ENCODE data around the gene VPS26A. TPM values are rescaled to one million over a fixed set of nuclear protein-coding genes. Genes with fewer than 3 reads are reported as not detected.

Gene VPS26A
- total RNA-seq, 1 donor from 2014 or later: 56.2 TPM

DNA sequence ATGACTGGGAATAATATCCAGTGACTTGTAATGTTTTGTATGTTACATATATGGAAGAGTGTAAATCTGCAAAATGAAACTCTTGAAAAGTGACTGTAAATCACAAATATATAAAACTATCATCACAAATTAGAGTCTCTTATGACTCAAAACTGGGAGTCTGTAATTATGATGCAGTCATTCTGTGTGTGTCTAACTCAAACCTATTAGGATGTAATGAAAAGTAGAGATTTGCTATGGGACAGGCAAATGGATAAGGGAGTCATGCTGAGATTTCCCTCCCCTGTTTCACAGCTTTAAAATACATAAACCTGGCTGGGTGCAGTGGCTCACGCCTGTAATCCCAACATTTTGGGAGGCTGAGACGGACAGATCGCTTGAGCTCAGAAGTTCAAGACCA is 87.5 kb downstream of the VPS26A start:
- H3K36me3 Mint-ChIP-seq (ENCODE audit: low read depth, unreplicated experiment): peaks cover 16% of the 10 kb centered on the region
- TF ChIP-seq, protein P1, sequence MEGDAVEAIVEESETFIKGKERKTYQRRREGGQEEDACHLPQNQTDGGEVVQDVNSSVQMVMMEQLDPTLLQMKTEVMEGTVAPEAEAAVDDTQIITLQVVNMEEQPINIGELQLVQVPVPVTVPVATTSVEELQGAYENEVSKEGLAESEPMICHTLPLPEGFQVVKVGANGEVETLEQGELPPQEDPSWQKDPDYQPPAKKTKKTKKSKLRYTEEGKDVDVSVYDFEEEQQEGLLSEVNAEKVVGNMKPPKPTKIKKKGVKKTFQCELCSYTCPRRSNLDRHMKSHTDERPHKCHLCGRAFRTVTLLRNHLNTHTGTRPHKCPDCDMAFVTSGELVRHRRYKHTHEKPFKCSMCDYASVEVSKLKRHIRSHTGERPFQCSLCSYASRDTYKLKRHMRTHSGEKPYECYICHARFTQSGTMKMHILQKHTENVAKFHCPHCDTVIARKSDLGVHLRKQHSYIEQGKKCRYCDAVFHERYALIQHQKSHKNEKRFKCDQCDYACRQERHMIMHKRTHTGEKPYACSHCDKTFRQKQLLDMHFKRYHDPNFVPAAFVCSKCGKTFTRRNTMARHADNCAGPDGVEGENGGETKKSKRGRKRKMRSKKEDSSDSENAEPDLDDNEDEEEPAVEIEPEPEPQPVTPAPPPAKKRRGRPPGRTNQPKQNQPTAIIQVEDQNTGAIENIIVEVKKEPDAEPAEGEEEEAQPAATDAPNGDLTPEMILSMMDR (IDR thresholded peaks at IDR 0.05; ENCODE audit: unreplicated experiment): no peak
- H3K27me3 Mint-ChIP-seq (ENCODE audit: unreplicated experiment): peaks cover 3% of the 10 kb centered on the region
- H3K27ac Mint-ChIP-seq (ENCODE audit: unreplicated experiment): no peak overlapping the region
- peaks cover 21% of the 10 kb centered on the region for H3K4me1 Mint-ChIP-seq (ENCODE audit: unreplicated experiment)
- H3K9me3 Mint-ChIP-seq (ENCODE audit: unreplicated experiment): no peaks in the 10 kb centered on the region
- no peak for DNase-seq (ENCODE audit: low spot score)
- no peak overlapping the region for H3K4me3 Mint-ChIP-seq (ENCODE audit: unreplicated experiment)

DNA sequence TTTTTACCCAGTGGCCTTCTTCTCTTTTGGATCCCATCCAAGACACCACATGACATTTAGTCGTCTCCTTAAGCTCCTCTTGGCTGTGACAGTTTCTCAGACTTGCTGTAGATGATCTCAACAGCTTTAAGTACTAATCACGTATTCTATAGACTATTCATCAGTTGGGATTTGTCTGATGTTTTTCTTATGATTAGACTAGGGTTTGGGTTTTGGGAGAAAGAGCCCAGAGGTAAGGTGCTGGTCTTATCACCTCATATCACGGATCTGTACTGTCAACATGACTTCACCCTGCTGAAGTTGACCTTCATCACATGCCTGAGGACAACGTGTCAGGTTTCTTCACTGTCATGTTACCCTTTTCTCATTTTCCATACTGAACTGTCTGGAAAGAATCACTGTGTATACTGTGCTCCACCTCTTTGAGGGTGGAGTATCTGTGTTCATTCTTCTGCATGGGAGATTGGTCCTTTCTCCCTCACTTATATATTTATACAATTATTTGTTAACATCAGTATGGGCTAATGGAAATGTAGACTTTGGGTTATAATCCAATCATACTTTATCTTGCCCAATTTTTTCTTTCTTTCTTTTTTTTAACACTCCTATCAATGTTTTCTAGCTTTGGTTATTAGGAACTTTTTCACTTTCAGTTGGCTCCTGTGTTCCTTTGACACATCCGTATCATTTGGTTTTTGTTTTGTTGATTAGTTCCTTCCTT is 89.8 kb downstream of the VPS26A start:
- no peaks in the 10 kb centered on the region for H3K9me3 Mint-ChIP-seq (ENCODE audit: unreplicated experiment)
- peaks cover 8% of the 10 kb centered on the region for H3K27me3 Mint-ChIP-seq (ENCODE audit: unreplicated experiment)
- peaks cover 4% of the 10 kb centered on the region for H3K36me3 Mint-ChIP-seq (ENCODE audit: low read depth, unreplicated experiment)
- peaks cover 21% of the 10 kb centered on the region for H3K4me1 Mint-ChIP-seq (ENCODE audit: unreplicated experiment)
- TF ChIP-seq, protein P1 (IDR thresholded peaks at IDR 0.05; ENCODE audit: unreplicated experiment): no peak
- no peak overlapping the region for H3K4me3 Mint-ChIP-seq (ENCODE audit: unreplicated experiment)
- DNase-seq (ENCODE audit: low spot score): no peak
- no peak overlapping the region for H3K27ac Mint-ChIP-seq (ENCODE audit: unreplicated experiment)

DNA sequence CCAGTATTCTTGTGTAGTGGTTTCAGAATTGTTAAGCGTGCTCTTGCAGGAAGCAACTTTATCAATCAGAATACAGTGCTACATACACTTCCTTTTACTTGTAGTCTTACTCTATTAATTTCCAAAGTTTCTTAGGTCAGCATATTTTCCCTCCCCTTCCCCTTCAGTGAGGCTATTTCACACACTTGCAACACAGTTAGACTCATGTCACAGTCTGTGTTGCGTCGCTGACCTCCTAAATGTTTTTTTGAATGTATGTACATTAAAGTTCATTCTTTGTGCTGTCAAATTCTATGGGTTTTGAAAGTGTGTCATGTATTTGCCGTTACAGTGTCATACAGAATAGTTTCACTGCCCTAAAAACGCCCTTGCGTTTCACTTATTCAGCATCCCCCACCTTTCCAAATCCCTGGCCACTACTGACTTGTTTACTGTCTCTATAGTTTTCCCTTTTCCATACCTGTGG is 90.7 kb downstream of the VPS26A start:
- Mint-ChIP-seq H3K4me3 (ENCODE audit: unreplicated experiment) (no peak overlapping the region), H3K36me3 (ENCODE audit: low read depth, unreplicated experiment) (no peaks in the 10 kb centered on the region), H3K27ac (ENCODE audit: unreplicated experiment) (no peak overlapping the region), H3K9me3 (ENCODE audit: unreplicated experiment) (no peaks in the 10 kb centered on the region), H3K4me1 (ENCODE audit: unreplicated experiment) (peaks cover 21% of the 10 kb centered on the region), H3K27me3 (ENCODE audit: unreplicated experiment) (peaks cover 8% of the 10 kb centered on the region)
- no peak for DNase-seq (ENCODE audit: low spot score)
- TF ChIP-seq, protein P1 (IDR thresholded peaks at IDR 0.05; ENCODE audit: unreplicated experiment): no peak

DNA sequence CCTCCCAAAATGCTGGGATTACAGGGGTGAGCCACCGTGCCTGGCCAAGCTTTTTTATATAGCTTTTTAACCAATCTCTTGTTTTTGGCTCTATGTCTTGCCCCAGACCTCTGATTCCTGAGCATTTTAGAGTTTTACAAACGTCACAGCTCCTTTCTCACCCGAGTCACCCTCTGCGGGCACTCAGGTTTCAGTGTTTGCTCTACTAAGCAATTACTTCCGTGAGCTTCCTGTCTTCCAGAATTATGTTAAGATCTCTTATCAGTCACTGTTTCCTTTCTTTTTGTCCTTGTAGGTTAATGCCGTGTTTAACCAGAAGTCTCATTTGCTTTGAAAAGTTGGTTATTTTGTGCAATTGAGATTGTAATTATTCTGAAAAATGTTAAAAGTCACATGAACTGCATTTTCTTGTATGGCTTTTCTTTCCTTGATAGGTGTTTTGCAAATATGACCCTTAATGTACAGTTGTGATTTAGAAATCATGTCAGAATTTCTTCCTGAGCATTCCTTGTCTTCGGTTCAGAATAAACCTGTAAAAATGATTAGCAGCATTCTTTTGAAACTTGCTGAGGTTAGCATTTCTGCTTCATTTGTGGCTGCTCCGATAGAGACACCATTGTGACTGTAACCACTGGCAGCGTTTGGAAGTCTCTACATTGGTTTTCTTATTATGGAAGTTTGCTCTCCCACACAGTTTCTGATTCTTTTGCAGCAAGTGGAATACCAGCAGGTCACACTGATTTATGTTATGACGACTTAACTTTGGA is 91.6 kb downstream of the VPS26A start:
- H3K36me3 Mint-ChIP-seq (ENCODE audit: low read depth, unreplicated experiment): no peaks in the 10 kb centered on the region
- H3K9me3 Mint-ChIP-seq (ENCODE audit: unreplicated experiment): no peaks in the 10 kb centered on the region
- DNase-seq (ENCODE audit: low spot score): no peak
- H3K27ac Mint-ChIP-seq (ENCODE audit: unreplicated experiment): no peak overlapping the region
- H3K27me3 Mint-ChIP-seq (ENCODE audit: unreplicated experiment): peaks cover 8% of the 10 kb centered on the region
- H3K4me1 Mint-ChIP-seq (ENCODE audit: unreplicated experiment): peaks cover 22% of the 10 kb centered on the region
- no peak overlapping the region for H3K4me3 Mint-ChIP-seq (ENCODE audit: unreplicated experiment)
- TF ChIP-seq, protein P1 (IDR thresholded peaks at IDR 0.05; ENCODE audit: unreplicated experiment): no peak

All from endothelial cell (in vitro differentiated cells).